HG03565 (cell line): ENCODE measurements around the gene CDC42BPB.

Experiments used
- ATAC-seq: cut with Tn5 transposase; IDR thresholded peaks from one replicate; pipeline ENCODE4 v1.9.1; 2021; ENCODE audit warnings: mild to moderate bottlenecking, moderate library complexity; ENCODE audit not compliant: unreplicated experiment

Gene CDC42BPB

GRCh38 chr14:102885737-102886447 lies 171.5 kb downstream of the CDC42BPB start:
- no peak for ATAC-seq

GRCh38 chr14:102883554-102883953 lies 173.8 kb downstream of the CDC42BPB start:
- no peak for ATAC-seq

DNA sequence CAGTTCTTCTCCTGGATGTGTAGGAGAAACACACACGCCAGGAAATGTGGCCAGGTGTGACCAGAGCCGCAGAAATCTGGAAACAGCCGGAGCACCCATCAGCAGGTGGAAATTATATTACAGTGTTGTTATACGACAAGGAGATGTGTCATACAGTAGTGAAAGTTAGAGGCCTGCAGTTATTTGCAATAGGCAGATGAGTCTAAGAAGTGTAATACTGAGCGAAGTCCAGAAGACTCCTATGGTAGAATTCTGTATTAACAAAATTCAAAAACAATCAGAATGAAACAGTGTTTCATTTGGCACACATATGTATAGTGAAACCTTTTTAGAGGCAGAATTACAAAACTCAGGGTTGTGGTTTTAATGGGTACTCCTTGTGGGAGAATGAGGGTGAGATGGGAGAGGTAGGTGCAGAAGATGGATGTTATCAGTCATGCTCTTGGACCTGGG lies 174.2 kb downstream of the CDC42BPB start:
- ATAC-seq = no peak
